NB4 (cell line): ENCODE measurements around the gene IRAK1BP1.
A peak's percentile ranks its signal among the peaks of the same experiment; 100 is the strongest.
"Not testable (repeated sequence)": the region's sequence is repeated elsewhere in the genome, so short reads cannot be mapped to it uniquely, and the experiment has no call there.

ENCODE experiments used
- DNase-seq: peaks from one replicate; pipeline ENCODE4 v3.0.0; 2010; ENCODE audit warnings: low read depth
- H3K4me3 ChIP-seq: one replicate; pipeline ENCODE4 v1.5.1; 2011; ENCODE audit warnings: mild to moderate bottlenecking, low read depth, low read length, moderate library complexity
- MYC ChIP-seq: IDR thresholded peaks from 2 replicates; pipeline ENCODE4 v1.6.1; 2011; ENCODE audit warnings: low read depth, low read length
- POLR2A ChIP-seq: IDR thresholded peaks from 2 replicates; pipeline ENCODE4 v1.6.1; 2011; ENCODE audit warnings: mild to moderate bottlenecking; ENCODE audit not compliant: insufficient read length; ENCODE audit errors: extremely low read depth
- TF ChIP-seq, protein P1 (sequence below): IDR thresholded peaks from one replicate; pipeline ENCODE4 v1.5.1; 2012; ENCODE audit warnings: low read depth, low read length
- TF ChIP-seq, protein P2 (sequence below): IDR thresholded peaks from 2 replicates; pipeline ENCODE4 v1.6.1; 2011; ENCODE audit warnings: low read depth, low read length

The IRAK1BP1 gene

GRCh38 chr6:78863576-78863975 is 3.8 kb upstream of the IRAK1BP1 start:
- DNase-seq = no peak
- no peak for TF ChIP-seq POLR2A
- TF ChIP-seq, protein P1, sequence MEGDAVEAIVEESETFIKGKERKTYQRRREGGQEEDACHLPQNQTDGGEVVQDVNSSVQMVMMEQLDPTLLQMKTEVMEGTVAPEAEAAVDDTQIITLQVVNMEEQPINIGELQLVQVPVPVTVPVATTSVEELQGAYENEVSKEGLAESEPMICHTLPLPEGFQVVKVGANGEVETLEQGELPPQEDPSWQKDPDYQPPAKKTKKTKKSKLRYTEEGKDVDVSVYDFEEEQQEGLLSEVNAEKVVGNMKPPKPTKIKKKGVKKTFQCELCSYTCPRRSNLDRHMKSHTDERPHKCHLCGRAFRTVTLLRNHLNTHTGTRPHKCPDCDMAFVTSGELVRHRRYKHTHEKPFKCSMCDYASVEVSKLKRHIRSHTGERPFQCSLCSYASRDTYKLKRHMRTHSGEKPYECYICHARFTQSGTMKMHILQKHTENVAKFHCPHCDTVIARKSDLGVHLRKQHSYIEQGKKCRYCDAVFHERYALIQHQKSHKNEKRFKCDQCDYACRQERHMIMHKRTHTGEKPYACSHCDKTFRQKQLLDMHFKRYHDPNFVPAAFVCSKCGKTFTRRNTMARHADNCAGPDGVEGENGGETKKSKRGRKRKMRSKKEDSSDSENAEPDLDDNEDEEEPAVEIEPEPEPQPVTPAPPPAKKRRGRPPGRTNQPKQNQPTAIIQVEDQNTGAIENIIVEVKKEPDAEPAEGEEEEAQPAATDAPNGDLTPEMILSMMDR = no peak
- TF ChIP-seq, protein P2, sequence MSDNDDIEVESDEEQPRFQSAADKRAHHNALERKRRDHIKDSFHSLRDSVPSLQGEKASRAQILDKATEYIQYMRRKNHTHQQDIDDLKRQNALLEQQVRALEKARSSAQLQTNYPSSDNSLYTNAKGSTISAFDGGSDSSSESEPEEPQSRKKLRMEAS = no peak
- no peak for TF ChIP-seq MYC
- H3K4me3 ChIP-seq = no peak overlapping the region

GRCh38 chr6:78864957-78865356 is 2.4 kb upstream of the IRAK1BP1 start:
- TF ChIP-seq POLR2A = no peak
- no peak for TF ChIP-seq MYC
- TF ChIP-seq, protein P2 = no peak
- DNase-seq = no peak
- no peak overlapping the region for H3K4me3 ChIP-seq

DNA sequence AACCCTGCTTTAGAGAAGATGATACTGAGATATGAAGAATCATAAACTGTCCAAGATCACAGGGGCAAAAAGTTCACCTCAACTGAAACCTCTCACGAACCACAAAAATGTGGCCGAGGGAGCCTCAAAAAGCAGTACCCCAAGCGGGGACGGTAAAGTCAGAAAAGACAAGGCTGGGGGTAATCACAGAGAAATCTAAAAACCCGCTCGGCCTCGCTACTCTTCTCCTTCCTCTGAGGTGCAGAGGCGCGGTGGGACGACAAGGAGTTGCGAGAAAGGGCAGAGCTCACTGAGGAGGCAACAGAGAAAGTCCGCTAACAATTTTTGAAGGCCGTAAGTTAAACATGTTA is 356 bp upstream of the IRAK1BP1 start:
- DNase-seq = no peak
- TF ChIP-seq MYC (no peak), POLR2A (no peak)
- TF ChIP-seq, protein P1 = no peak
- TF ChIP-seq, protein P2 = no peak
- H3K4me3 ChIP-seq = peak overlapping the region; percentile 95

DNA sequence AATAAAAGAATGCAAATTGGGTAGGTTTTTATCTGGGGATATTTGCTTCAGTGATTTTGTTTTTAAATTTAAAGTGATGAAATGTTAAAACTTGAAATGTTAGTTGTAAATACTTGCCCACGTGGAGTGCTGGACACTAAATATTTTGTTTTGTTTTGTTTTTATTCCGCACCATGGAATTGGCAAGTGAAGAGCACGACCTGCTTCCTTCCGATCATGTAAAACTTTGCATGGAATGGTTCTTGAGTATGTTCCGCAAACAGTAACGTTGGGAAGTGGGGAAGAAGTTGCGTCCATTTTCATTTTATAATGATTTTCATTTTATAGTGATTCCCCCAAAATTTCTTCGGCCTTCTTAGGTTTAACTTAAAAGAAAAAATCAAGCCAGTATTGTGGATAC is 765 bp downstream of the IRAK1BP1 start:
- peak overlapping the region; percentile 95 for H3K4me3 ChIP-seq
- DNase-seq = no peak
- no peak for TF ChIP-seq MYC
- TF ChIP-seq, protein P1 = no peak
- TF ChIP-seq, protein P2 = no peak
- no peak for TF ChIP-seq POLR2A

DNA sequence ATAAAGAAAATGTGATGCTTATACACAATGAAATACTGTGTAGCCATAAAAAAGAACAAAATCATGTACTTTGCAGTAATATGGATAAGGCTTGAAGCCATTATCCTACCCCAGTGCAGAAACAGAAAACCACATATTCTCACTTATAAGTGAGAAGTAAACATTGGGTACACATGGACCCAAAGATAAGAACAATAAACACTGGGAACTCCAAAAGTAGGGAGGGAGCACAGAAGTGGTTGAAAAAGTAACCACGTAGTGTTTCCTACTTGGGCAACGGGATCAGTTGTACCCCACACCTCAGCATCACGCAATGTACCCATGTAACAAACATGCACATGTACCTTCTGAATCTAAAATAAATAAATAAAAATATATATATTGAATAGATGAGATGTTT is 8.2 kb downstream of the IRAK1BP1 start:
- H3K4me3 ChIP-seq = no peak overlapping the region
- TF ChIP-seq POLR2A (no peak), MYC (no peak)
- TF ChIP-seq, protein P2 = no peak
- TF ChIP-seq, protein P1 = no peak

DNA sequence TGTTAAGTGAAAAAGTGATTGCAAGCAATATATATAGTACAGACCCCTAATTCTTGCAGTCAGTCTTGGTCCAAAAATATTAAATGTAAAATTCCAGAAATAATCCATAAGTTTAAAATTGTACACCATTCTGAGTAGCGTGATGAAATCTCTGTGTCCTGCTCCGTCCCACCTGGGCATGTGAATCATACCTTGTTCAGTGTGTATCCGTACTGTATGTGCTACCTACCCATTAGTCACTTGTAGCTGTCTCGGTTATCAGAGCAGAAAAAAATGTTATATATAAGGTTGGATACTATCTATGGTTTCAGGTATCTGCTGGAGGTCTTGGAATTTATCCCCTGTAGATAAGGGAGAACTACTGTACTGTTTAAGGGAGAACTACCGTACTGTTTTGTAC is 16.3 kb downstream of the IRAK1BP1 start:
- DNase-seq = no peak
- TF ChIP-seq, protein P1 = no peak
- TF ChIP-seq, protein P2 = no peak
- TF ChIP-seq POLR2A (no peak), MYC (no peak)
- no peak overlapping the region for H3K4me3 ChIP-seq

More for the DNA sequence above, 8.2 kb downstream of the IRAK1BP1 start:
- no peak for DNase-seq

GRCh38 chr6:78889901-78890300 is 22.6 kb downstream of the IRAK1BP1 start:
- not testable (repeated sequence) for DNase-seq

More at GRCh38 chr6:78889901-78890300, 22.6 kb downstream of the IRAK1BP1 start:
- H3K4me3 ChIP-seq = not testable (repeated sequence)
